GM12872 (cell line): Measurements from ENCODE around the gene COL4A1.

Source experiments
- TF ChIP-seq, protein P1 (sequence below): IDR thresholded peaks from 3 replicates; pipeline ENCODE4 v1.5.1; 2011; ENCODE audit warnings: low read depth, mild to moderate bottlenecking, low read length, moderate library complexity; ENCODE audit not compliant: insufficient read depth

Gene COL4A1

DNA sequence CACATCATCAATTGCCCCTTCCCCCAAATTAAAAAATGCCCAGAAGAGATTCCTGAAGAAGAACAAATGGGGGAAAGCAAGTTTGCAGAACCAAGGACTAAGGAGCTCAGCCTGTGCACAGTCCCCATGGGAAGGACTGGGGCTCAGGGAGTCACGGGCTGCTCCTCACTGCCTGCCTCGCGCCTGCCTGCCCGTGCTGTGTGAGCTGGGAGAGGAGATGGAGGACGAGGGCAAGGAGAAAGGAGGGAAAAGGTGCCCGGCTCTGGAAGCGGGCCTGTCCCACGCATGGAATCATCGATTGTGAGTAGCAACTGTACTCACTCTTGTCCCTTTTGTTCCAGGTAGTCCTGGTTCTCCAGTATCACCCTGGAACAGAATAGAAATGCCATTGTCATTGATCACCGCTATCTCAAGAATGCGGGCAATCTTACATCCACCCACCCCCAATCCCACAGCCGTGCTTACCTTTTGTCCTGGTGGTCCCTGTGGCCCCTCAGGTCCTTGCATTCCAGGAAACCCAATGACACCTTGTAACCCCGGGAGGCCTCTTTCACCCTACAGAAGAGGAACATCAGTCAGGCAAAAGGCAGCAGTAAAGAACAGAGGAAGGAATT lies 93.4 kb downstream of the COL4A1 start:
- TF ChIP-seq, protein P1, sequence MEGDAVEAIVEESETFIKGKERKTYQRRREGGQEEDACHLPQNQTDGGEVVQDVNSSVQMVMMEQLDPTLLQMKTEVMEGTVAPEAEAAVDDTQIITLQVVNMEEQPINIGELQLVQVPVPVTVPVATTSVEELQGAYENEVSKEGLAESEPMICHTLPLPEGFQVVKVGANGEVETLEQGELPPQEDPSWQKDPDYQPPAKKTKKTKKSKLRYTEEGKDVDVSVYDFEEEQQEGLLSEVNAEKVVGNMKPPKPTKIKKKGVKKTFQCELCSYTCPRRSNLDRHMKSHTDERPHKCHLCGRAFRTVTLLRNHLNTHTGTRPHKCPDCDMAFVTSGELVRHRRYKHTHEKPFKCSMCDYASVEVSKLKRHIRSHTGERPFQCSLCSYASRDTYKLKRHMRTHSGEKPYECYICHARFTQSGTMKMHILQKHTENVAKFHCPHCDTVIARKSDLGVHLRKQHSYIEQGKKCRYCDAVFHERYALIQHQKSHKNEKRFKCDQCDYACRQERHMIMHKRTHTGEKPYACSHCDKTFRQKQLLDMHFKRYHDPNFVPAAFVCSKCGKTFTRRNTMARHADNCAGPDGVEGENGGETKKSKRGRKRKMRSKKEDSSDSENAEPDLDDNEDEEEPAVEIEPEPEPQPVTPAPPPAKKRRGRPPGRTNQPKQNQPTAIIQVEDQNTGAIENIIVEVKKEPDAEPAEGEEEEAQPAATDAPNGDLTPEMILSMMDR: no peak

DNA sequence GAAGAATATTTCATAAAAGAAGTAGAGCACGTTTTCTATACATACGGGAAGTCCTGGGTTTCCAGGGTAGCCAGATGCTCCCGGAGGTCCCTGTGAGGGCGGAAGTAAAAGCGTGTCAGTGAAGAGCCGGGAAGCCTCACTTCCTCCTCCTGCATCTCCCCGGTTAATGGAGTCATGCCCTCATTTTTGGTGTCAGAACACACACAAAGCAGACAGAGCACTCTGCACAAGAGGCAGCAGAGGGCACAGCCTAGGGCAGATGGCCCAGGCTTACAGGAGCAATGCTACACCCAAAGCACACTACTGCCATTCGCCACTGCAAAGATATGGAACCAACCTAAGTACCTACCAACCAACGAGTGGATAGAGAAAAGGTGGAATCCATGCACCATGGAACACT lies 94.4 kb downstream of the COL4A1 start:
- TF ChIP-seq, protein P1: no peak

DNA sequence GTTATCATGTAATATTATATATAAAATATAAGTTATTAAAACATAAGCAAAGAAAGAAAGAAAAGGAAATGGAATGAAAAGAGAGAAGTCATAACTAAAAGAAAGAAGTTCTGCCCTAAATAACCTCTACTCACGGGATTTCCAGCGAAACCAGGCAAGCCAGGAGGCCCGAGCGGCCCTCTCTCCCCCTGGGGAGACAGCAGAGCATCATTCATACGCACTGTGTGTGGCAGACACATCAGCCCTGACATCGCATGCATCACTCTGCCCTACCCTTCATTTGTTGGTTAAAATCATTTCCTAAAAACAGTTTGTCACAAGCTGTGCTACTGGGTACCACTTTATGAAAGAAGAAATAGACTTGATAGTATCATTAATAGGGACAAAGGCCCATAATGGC lies 95.2 kb downstream of the COL4A1 start:
- TF ChIP-seq, protein P1: no peak

DNA sequence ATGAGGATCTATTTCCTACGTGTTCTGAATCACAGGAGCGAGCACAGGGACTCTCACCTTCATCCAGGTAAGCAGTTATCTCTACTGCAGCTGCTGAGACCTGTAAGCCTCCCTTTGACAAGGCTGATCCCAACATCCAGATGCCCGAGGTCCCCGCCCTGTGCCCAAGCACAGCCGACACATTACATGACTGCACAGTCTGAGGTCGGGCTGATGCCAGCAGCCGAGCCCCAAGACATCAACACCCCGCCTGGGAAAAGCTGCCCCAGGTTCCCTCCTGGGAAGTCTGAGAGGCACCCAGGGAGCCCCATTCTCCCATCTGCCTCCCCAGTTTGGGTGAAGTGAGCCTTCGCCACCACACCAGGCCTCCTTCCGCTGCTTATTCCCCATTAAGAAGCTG lies 95.9 kb downstream of the COL4A1 start:
- TF ChIP-seq, protein P1: no peak

DNA sequence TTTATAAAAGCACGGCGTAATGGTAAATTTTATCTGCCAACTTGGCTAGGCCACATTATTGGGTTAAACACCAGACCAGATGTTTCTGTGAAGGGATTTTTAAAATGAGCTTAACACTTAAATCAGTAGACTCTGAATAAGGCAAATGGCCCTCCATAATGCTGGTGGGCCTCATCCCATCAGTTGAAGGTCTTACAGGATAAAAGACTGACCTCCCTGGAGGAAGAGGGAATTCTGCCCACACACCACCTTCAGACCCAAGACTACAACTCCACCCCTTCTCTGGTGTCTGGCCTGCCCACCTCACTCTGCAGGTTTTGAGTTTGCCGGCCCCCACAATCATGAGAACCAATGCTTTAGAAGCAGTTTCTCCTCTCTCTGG lies 96.4 kb downstream of the COL4A1 start:
- TF ChIP-seq, protein P1: no peak

DNA sequence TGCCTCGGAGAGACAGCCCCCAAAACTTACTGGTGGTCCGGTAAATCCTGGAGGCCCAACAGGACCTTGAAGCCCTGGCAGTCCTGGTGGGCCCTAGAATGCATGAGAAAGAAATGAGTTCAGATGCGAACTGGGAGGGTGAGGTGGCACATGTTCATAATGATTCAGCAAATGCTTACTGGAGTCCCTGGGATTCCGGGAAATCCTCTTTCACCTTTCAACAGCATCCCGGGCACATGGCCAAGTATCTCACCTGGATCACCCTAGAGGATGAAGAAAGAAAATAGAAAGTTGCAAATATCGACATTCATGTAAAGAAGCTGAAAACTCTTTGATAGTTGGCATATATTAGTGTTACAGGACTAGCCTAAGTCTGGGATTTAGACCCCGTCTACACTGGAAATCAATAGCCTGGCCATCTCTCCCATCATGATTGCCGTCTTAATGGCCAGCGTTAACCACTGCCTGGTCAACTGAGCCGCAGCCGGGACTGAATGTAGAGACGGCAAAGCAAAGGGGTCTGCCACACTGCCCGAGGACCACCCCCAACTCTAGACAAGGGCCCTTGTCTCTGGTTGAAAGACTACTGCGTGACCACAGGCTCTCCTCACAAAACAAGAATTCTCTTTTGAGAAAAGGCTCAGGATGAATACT lies 96.9 kb downstream of the COL4A1 start:
- TF ChIP-seq, protein P1: no peak

DNA sequence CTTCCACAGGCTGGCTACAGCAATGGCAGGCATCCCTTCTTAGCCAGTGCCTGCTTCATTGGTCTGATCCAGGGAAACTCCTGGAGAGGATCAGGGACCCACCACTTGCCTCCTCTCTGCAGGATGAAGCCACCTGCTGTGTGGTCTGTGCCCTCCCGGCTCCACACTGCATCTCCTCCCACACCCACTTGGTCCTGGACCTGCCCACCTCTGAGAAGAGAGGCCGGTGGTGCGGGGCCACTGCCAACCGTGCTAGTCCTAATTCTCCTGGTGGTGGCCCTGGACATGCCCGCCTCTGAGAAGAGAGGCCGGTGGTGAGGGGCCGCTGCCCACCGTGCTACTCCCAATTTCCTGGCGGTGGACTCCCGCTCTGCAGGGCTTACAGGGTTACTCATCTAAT lies 98.8 kb downstream of the COL4A1 start:
- TF ChIP-seq, protein P1: no peak

DNA sequence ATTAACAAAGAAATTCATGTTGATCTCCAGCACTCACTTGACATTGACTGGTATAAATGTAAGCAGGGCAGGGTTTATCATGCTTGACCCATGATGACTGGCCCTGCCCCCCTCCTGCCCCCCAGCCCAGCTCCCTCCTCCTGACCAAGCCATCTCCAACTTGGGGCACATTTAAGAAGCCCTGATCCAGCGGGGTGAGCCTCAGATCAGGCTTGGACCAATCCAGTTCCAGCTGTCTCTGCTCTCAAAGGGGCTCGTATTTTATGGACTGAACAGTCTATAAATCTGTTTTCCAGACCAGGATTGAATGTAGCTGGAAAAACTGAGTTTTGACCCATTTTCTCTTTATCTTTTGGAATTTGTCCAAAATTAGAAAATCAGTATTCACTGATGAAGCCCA lies 100.0 kb downstream of the COL4A1 start:
- TF ChIP-seq, protein P1: no peak
